ENCODE measurements around the gene GALNT6. TPM values are rescaled to one million over a fixed set of nuclear protein-coding genes. Genes with fewer than 3 reads are reported as not detected.

GALNT6 gene
- polyA plus RNA-seq, 2 of the 4 experiments (the other 2 are of a cell fraction), result 3.6 to 4.3 TPM

- 49% methylated on average over 4 of the region's 4 CpGs for WGBS (ENCODE audit: missing lambda C conversion rate)
Observed at GRCh38 chr12:51417826-51418225, 26.6 kb upstream of the GALNT6 start.

GRCh38 chr12:51415931-51416330 lies 24.7 kb upstream of the GALNT6 start:
- FAIRE-seq, result no peak
- ChIA-PET CTCF (interaction anchor here (1.1 to 11.1 kb wide), 6 partner anchors 8 to 459 kb away, joined by 3 to 245 read pairs (median 7); partner anchors contain the start of gene SLC4A8), POLR2A (no interaction called here)
- Histone ChIP-seq H3K27ac (no peak overlapping the region), H3K4me2 (no peak overlapping the region), H3K9me3 (no peaks in the 10 kb centered on the region), H3K4me1 (no peaks in the 10 kb centered on the region), H3K4me3 (no peak overlapping the region)
- TF ChIP-seq GATA3 (IDR thresholded peaks at IDR 0.05; ENCODE audit: borderline replicate concordance) (no peak), SREBF2 (IDR thresholded peaks at IDR 0.05) (no peak), CBX8 (IDR thresholded peaks at IDR 0.05) (no peak), REST (IDR thresholded peaks at IDR 0.05) (no peak), RNF2 (IDR thresholded peaks at IDR 0.05; ENCODE audit: borderline replicate concordance, low read depth) (no peak), MAZ (IDR thresholded peaks at IDR 0.05; ENCODE audit: borderline replicate concordance, low read depth, low read length) (no peak), NPAS2 (CRISPR knock-in tag; IDR thresholded peaks at IDR 0.05; ENCODE audit: borderline replicate concordance) (no peak)
- DNase-seq (ENCODE audit: low read depth in 1 of 2, low spot score in 1 of 2), result no peak
- WGBS (ENCODE audit: missing lambda C conversion rate), result 85% methylated on average over 1 of the region's 1 CpG
- no peak for ATAC-seq

More at GRCh38 chr12:51417826-51418225, 26.6 kb upstream of the GALNT6 start:
- DNase-seq (ENCODE audit: low read depth in 1 of 2, low spot score in 1 of 2) (no peak), FAIRE-seq (no peak), ATAC-seq (no peak)
- POLR2A ChIA-PET, result no interaction called here
- CTCF ChIA-PET, result interaction anchor here (0.6 to 11.1 kb wide), 5 partner anchors 60 to 608 kb away, joined by 3 to 245 read pairs (median 69); no protein-coding TSS in a partner anchor
- no peak overlapping the region for H3K4me2 ChIP-seq
- no peak overlapping the region for H3K27ac ChIP-seq
- H3K4me3 ChIP-seq, result no peak overlapping the region
- TF ChIP-seq HOXA7 (CRISPR knock-in tag; IDR thresholded peaks at IDR 0.05) (no peak), HDAC2 (IDR thresholded peaks at IDR 0.05) (no peak), ATOH8 (CRISPR knock-in tag; IDR thresholded peaks at IDR 0.05; ENCODE audit: low read depth) (no peak), RNF2 (IDR thresholded peaks at IDR 0.05; ENCODE audit: borderline replicate concordance, low read depth) (no peak), RCOR1 (IDR thresholded peaks at IDR 0.05; ENCODE audit: low read depth, low read length) (no peak), RFX5 (IDR thresholded peaks at IDR 0.05) (no peak), KDM1A (IDR thresholded peaks at IDR 0.05; ENCODE audit: low read depth) (no peak), SMC3 (IDR thresholded peaks at IDR 0.05) (no peak), REST (IDR thresholded peaks at IDR 0.05) (no peak), ZNF302 (CRISPR knock-in tag; IDR thresholded peaks at IDR 0.05) (no peak), FOSL2 (IDR thresholded peaks at IDR 0.05) (no peak), FOSL2 (CRISPR knock-in tag; IDR thresholded peaks at IDR 0.05) (no peak), NR3C1 (IDR thresholded peaks at IDR 0.05) (no peak), HOXB5 (CRISPR knock-in tag; IDR thresholded peaks at IDR 0.05) (no peak), POLR2AphosphoS2 (conservative IDR thresholded peaks at IDR 0.05; ENCODE audit: low read length) (no peak), GATA3 (IDR thresholded peaks at IDR 0.05; ENCODE audit: borderline replicate concordance) (no peak), BHLHE40 (IDR thresholded peaks at IDR 0.05; ENCODE audit: low read depth, low read length) (no peak), JUNB (IDR thresholded peaks at IDR 0.05) (no peak), CEBPB (IDR thresholded peaks at IDR 0.05) (no peak)
- TF ChIP-seq, protein P1, sequence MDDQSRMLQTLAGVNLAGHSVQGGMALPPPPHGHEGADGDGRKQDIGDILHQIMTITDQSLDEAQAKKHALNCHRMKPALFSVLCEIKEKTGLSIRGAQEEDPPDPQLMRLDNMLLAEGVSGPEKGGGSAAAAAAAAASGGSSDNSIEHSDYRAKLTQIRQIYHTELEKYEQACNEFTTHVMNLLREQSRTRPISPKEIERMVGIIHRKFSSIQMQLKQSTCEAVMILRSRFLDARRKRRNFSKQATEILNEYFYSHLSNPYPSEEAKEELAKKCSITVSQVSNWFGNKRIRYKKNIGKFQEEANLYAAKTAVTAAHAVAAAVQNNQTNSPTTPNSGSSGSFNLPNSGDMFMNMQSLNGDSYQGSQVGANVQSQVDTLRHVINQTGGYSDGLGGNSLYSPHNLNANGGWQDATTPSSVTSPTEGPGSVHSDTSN (IDR thresholded peaks at IDR 0.05), result no peak
- no peaks in the 10 kb centered on the region for H3K4me1 ChIP-seq
- H3K9me3 ChIP-seq, result no peaks in the 10 kb centered on the region
